Coronary artery (tissue), 2 donors: ENCODE results near the gene TRIP12.

Experiments used
- DNase-seq: peaks from one replicate; pipeline ENCODE4 v3.0.0-alpha.2; 2017; ENCODE audit warnings: low spot score
- H3K27ac ChIP-seq, 2 donors: fragments of 200-600 bp; sonication (generic); one replicate each; pipeline ENCODE4 v1.5.1; 2016 to 2019
- H3K4me3 ChIP-seq: fragments of 200-600 bp; sonication (generic); 2 replicates; pipeline ENCODE4 v1.5.1; 2016; ENCODE audit warnings: mild to moderate bottlenecking, moderate library complexity
- CTCF ChIP-seq: fragments of 200-600 bp; sonication (generic); IDR thresholded peaks from one replicate; pipeline ENCODE4 v1.5.1; 2019; ENCODE audit warnings: antibody characterized with exemption

TRIP12 gene

GRCh38 chr2:229861431-229861830 is 60.4 kb downstream of the TRIP12 start:
- Histone ChIP-seq H3K27ac (no peak overlapping the region), H3K4me3 (no peak overlapping the region)
- TF ChIP-seq CTCF = no peak
- DNase-seq = no peak

- TF ChIP-seq CTCF = no peak
- H3K27ac ChIP-seq = no peak overlapping the region
- H3K4me3 ChIP-seq = no peak overlapping the region
- DNase-seq = no peak
Measured at GRCh38 chr2:229860334-229860733, 61.5 kb downstream of the TRIP12 start.

- no peak overlapping the region for H3K4me3 ChIP-seq
- no peak for DNase-seq
- TF ChIP-seq CTCF = no peak
- H3K27ac ChIP-seq = no peak overlapping the region
Measured at GRCh38 chr2:229858351-229858750, 63.5 kb downstream of the TRIP12 start.

GRCh38 chr2:229857634-229858033 is 64.2 kb downstream of the TRIP12 start:
- Histone ChIP-seq H3K4me3 (no peak overlapping the region), H3K27ac (no peak overlapping the region)
- no peak for TF ChIP-seq CTCF
- DNase-seq = no peak

- H3K4me3 ChIP-seq = no peak overlapping the region
- no peak for TF ChIP-seq CTCF
- no peak for DNase-seq
- H3K27ac ChIP-seq = no peak overlapping the region
Measured at GRCh38 chr2:229856413-229856812, 65.4 kb downstream of the TRIP12 start.

- H3K4me3 ChIP-seq = no peak overlapping the region
- H3K27ac ChIP-seq = no peak overlapping the region
- TF ChIP-seq CTCF = no peak
- no peak for DNase-seq
Measured at GRCh38 chr2:229855116-229855515, 66.7 kb downstream of the TRIP12 start.

- Histone ChIP-seq H3K27ac (no peak overlapping the region), H3K4me3 (no peak overlapping the region)
- no peak for TF ChIP-seq CTCF
- no peak for DNase-seq
Measured at GRCh38 chr2:229852565-229852964, 69.2 kb downstream of the TRIP12 start.
